HepG2 (cell line): Measurements from ENCODE around the gene EIF3J. TPM values are rescaled to one million over a fixed set of nuclear protein-coding genes. Genes with fewer than 3 reads are reported as not detected.
A peak's percentile ranks its signal among the peaks of the same experiment; 100 is the strongest.

Experiments
- ATAC-seq: fragments of 200-7000 bp; cut with Tn5 transposase; 3 replicates; pipeline ENCODE4 v1.9.1; 2020; ENCODE audit warnings: mild to moderate bottlenecking, moderate library complexity
- BruUV-seq: library from RNA; stranded (reverse); fragments of 400-500 nt; replicated peaks from 2 replicates; lab custom pipeline; 2021; lab: Mats Ljungman, UMichigan
- CTCF ChIA-PET: fragments of 300-600 bp; formaldehyde crosslinking; extraction: SDS; loops from one replicate; lab custom pipeline; 2021; ENCODE audit warnings: low total read pairs, inconsistent platforms, low intra/inter-chr PET ratio; lab: Yijun Ruan, JAX
- POLR2A ChIA-PET: fragments of 350-600 bp; sonication (Branson Sonifier 250); formaldehyde crosslinking; loops from one replicate; lab custom pipeline; 2020; ENCODE audit warnings: antibody characterized with exemption, inconsistent platforms; lab: Yijun Ruan, JAX
- DNase-seq: peaks from one replicate; pipeline ENCODE4 v3.0.0-alpha.2; 2015; ENCODE audit warnings: low spot score
- FAIRE-seq: peaks from 3 replicates; lab custom pipeline; 2011; peaks lifted over from hg19 to GRCh38; lab: Jason Lieb, UNC
- H2AFZ ChIP-seq: one replicate; pipeline ENCODE4 v1.6.1; 2011; ENCODE audit warnings: low read length, inconsistent platforms
- H3K27ac ChIP-seq: fragments of 300-600 bp; 3 replicates; pipeline ENCODE4 v1.8.0; 2011; ENCODE audit warnings: mixed run types, mild to moderate bottlenecking, mixed read lengths, low read length, inconsistent platforms; ENCODE audit not compliant: insufficient read depth; ENCODE audit errors: extremely low read length
- H3K27me3 ChIP-seq, 2 experiments: fragments of 200-600 bp in 1 of 2; 2 replicates in 1 of 2; 3 replicates in 1 of 2; pipeline versions ENCODE4 v1.6.0 to v1.8.0; 2011; ENCODE audit warnings: low read length in 2 of 2, mild to moderate bottlenecking in 2 of 2, moderate library complexity in 2 of 2, inconsistent platforms in 1 of 2; ENCODE audit not compliant: insufficient read depth in 2 of 2, control insufficient read depth in 1 of 2
- H3K36me3 ChIP-seq, 2 experiments: fragments of 200-600 bp in 1 of 2; replicated peaks in 1 of 2; 2 replicates in 1 of 2; 3 replicates in 1 of 2; pipeline versions ENCODE4 v1.5.1 to v1.8.0; 2011; ENCODE audit warnings: low read length in 2 of 2, inconsistent platforms in 1 of 2; ENCODE audit not compliant: insufficient read depth in 2 of 2, control insufficient read depth in 1 of 2
- H3K4me1 ChIP-seq: 2 replicates; pipeline ENCODE4 v1.5.1; 2012; ENCODE audit warnings: low read length, inconsistent platforms; ENCODE audit not compliant: insufficient read depth
- H3K4me2 ChIP-seq: 2 replicates; pipeline ENCODE4 v1.6.0; 2011; ENCODE audit warnings: low read depth, low read length, inconsistent platforms
- H3K4me3 ChIP-seq, 3 experiments: fragments of 200-600 bp in 1 of 3; sonication (generic), shearing (Covaris generic) in 1 of 3; replicated peaks in 1 of 3; 2 replicates each; pipeline ENCODE4 v1.5.1; 2011 to 2016; ENCODE audit warnings: low read length in 3 of 3, inconsistent platforms in 2 of 3, low read depth in 2 of 3, mild to moderate bottlenecking in 2 of 3, control low read depth in 1 of 3, mixed read lengths in 1 of 3; ENCODE audit not compliant: insufficient read depth in 1 of 3
- H3K79me2 ChIP-seq: one replicate; pipeline ENCODE4 v1.6.1; 2011; ENCODE audit warnings: low read length, inconsistent platforms; ENCODE audit not compliant: insufficient read depth
- H3K9ac ChIP-seq: 2 replicates; pipeline ENCODE4 v1.6.0; 2011; ENCODE audit warnings: mild to moderate bottlenecking, low read depth, low read length, inconsistent platforms; ENCODE audit not compliant: insufficient read depth
- H3K9me3 ChIP-seq: 2 replicates; pipeline ENCODE4 v1.5.1; 2012; ENCODE audit warnings: mild to moderate bottlenecking, low read length
- H4K20me1 ChIP-seq: 2 replicates; pipeline ENCODE4 v1.6.0; 2011; ENCODE audit warnings: inconsistent platforms, mild to moderate bottlenecking, low read length, moderate library complexity; ENCODE audit not compliant: insufficient read depth
- AGO2 ChIP-seq: fragments of 200-400 bp; formaldehyde crosslinking; optimal IDR thresholded peaks from 2 replicates; pipeline ENCODE3; 2017; ENCODE audit warnings: mild to moderate bottlenecking, low read depth, low read length, moderate library complexity
- DNMT1 ChIP-seq: sonication (generic); formaldehyde crosslinking; IDR thresholded peaks from 2 replicates; pipeline ENCODE4 v1.5.1; 2020; ENCODE audit warnings: mild to moderate bottlenecking, missing genetic modification reagents
- ISX ChIP-seq: sonication (generic); formaldehyde crosslinking; conservative IDR thresholded peaks from 2 replicates; pipeline ENCODE4 v1.5.0; 2020; ENCODE audit warnings: missing genetic modification reagents
- MIXL1 ChIP-seq: IDR thresholded peaks from 2 replicates; pipeline ENCODE4 v1.6.1; 2016
- RBM22 ChIP-seq: fragments of 200-400 bp; formaldehyde crosslinking; optimal IDR thresholded peaks from 2 replicates; pipeline ENCODE3; 2017; ENCODE audit warnings: mild to moderate bottlenecking, low read length, moderate library complexity
- SMAD1 ChIP-seq: sonication (generic); formaldehyde crosslinking; IDR thresholded peaks from 2 replicates; pipeline ENCODE4 v1.4.0; 2020; ENCODE audit warnings: missing genetic modification reagents, low read depth, mild to moderate bottlenecking, borderline replicate concordance
- SP1 ChIP-seq, 2 experiments: fragments of 450-650 bp in 1 of 2; sonication (generic) in 1 of 2; formaldehyde crosslinking in 1 of 2; IDR thresholded peaks; 2 replicates each; pipeline versions ENCODE4 v1.4.0 to v1.6.1; 2016 to 2020; ENCODE audit warnings: missing genetic modification reagents in 1 of 2
- SP4 ChIP-seq: sonication (generic); formaldehyde crosslinking; IDR thresholded peaks from 2 replicates; pipeline ENCODE4 v1.8.1; 2023; ENCODE audit warnings: mild to moderate bottlenecking, missing genetic modification reagents
- TCF12 ChIP-seq, 2 experiments: fragments of 450-650 bp in 1 of 2; sonication (generic) in 1 of 2; formaldehyde crosslinking in 1 of 2; IDR thresholded peaks; 2 replicates each; pipeline versions ENCODE4 v1.6.1 to v1.8.0; 2017 to 2022; ENCODE audit warnings: antibody characterized with exemption in 1 of 2, mild to moderate bottlenecking in 1 of 2, missing genetic modification reagents in 1 of 2, moderate library complexity in 1 of 2
- ZBTB37 ChIP-seq: sonication (generic); formaldehyde crosslinking; IDR thresholded peaks from 2 replicates; pipeline ENCODE4 v1.4.0; 2020; ENCODE audit warnings: mild to moderate bottlenecking, missing genetic modification reagents
- ZBTB7B ChIP-seq: sonication (generic); formaldehyde crosslinking; IDR thresholded peaks from 2 replicates; pipeline ENCODE4 v1.4.0; 2020; ENCODE audit warnings: missing genetic modification reagents
- ZNF224 ChIP-seq: sonication (generic); formaldehyde crosslinking; IDR thresholded peaks from 2 replicates; pipeline ENCODE4 v1.5.0; 2020; ENCODE audit warnings: mild to moderate bottlenecking, missing genetic modification reagents
- ZNF747 ChIP-seq: sonication (generic); formaldehyde crosslinking; IDR thresholded peaks from 2 replicates; pipeline ENCODE4 v1.8.1; 2023; ENCODE audit warnings: missing genetic modification reagents, mild to moderate bottlenecking, borderline replicate concordance
- WGBS: methylation state at CpG from one replicate; pipeline ENCODE4 v1.1.6; 2017; ENCODE audit warnings: low lambda C conversion rate; 5-methylcytosine and 5-hydroxymethylcytosine counted together
- in situ Hi-C: cut with HindIII; loops from 2 replicates; pipeline ENCODE4 v1.10.0; 2017; ENCODE audit warnings: low pct_unique_long_range_greater_than_20kb; ENCODE audit not compliant: extremely low pct_ligation_motif_present
- intact Hi-C: fragments of 100-400 bp; cut with micrococcal nuclease; formaldehyde crosslinking; loops from one replicate; pipeline ENCODE4 v1.10.0; 2022; ENCODE audit not compliant: unreplicated experiment
- polyA plus RNA-seq, 8 experiments: library from polyadenylated mRNA; depleted of rRNA in 3 of 8; stranded (reverse) in 7 of 8; unstranded in 1 of 8; fragments of >200 nt; fragmentation: Illumina TruSeq in 4 of 8; extraction: Trizol in 4 of 8; gene quantifications; 2 replicates each; pipeline versions ENCODE4 v1.2.1 to v1.2.3, GENCODE V29; 2011 to 2016; ENCODE audit warnings: low read depth in 4 of 8, missing spikeins in 1 of 8, mixed read lengths in 1 of 8; ENCODE audit not compliant: insufficient read depth in 1 of 8
- total RNA-seq, 5 experiments: library from RNA; depleted of rRNA; stranded (reverse); fragments of >200 nt; fragmentation: Illumina TruSeq; extraction: Trizol; gene quantifications; 2 replicates each; pipeline ENCODE4 v1.2.3, GENCODE V29; 2016; ENCODE audit warnings: low read depth in 1 of 5
- TF ChIP-seq, protein P1 (sequence below): sonication (generic); formaldehyde crosslinking; IDR thresholded peaks from 2 replicates; pipeline ENCODE4 v1.4.0; 2020; ENCODE audit warnings: mild to moderate bottlenecking, missing genetic modification reagents

The EIF3J gene
- total and polyA plus RNA-seq, 2 of the 13 experiments (the other 11 are each of a cell fraction or from before 2014, with no cell fraction given), result 51.7 to 69.2 TPM

DNA sequence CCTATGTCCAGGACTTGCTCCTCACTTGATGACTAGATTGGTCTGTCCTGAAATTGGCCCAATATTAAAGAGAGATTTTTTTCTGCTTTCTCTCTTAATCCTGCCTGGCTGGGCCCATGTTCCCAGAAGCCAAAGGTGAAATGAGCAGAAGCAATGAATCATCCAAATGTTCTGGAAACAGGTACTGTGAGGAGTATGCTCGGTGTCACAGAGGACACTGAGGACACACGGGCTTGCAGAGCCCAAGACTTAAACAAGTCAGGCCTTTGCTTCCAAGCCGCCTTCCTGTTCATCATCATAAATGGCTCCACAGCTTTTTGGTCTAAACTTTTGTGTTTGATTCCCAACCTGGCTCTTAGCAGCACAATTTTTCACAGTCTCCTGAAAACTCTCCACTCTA, 31.4 kb downstream of the EIF3J start:
- DNase-seq (no peak), ATAC-seq (no peak), FAIRE-seq (no peak)
- Histone ChIP-seq H3K27ac (no peak overlapping the region), H4K20me1 (no peaks in the 10 kb centered on the region), H3K9me3 (peaks cover 8% of the 10 kb centered on the region), H3K36me3 (peaks cover 22 to 51% of the 10 kb centered on the region in 2 experiments), H3K79me2 (no peaks in the 10 kb centered on the region), H3K9ac (no peak overlapping the region), H3K4me2 (no peak overlapping the region), H2AFZ (no peak overlapping the region), H3K27me3 (no peaks in the 10 kb centered on the region), H3K4me3 (no peak overlapping the region), H3K4me1 (no peaks in the 10 kb centered on the region)
- 93% methylated on average over 3 of the region's 3 CpGs for WGBS
- in situ Hi-C loops (no loop called here), intact Hi-C loops (no loop called here)
- TSS peak; percentile 9 for BruUV-seq
- CTCF ChIA-PET, result no interaction called here
- TF ChIP-seq RBM22 (peak; percentile 50), ZBTB37 (CRISPR knock-in tag) (no peak)
- POLR2A ChIA-PET, result no interaction called here

DNA sequence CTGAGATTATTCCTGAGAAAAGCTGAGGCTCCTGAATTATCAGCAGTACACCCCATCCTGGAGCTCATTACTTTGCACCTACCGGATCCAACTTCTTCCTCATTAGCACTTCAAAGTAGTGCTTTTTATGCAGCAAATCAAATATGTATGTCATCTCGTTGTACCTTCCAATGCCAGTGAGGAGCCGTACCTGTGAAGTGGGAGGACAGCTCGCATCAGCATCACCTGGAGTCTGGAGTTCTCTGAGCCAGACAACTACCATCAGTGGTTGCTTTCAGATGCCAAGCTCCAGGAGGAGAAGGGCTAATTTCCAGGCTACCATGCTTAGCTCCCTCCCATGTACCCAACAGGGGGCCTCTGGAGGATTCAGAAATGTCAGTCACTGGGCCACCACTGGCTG, 32.4 kb downstream of the EIF3J start:
- no peaks in the 10 kb centered on the region for H3K4me1 ChIP-seq
- no peak; the same call in 2 of the 3 replicates for ATAC-seq
- 94% methylated on average over 4 of the region's 4 CpGs for WGBS
- POLR2A ChIA-PET, result no interaction called here
- no peak overlapping the region for H3K27ac ChIP-seq
- no peak overlapping the region for H3K4me3 ChIP-seq
- no peaks in the 10 kb centered on the region for H3K79me2 ChIP-seq
- H3K9ac ChIP-seq, result no peak overlapping the region
- no TSS peak for BruUV-seq
- in situ Hi-C loops (no loop called here), intact Hi-C loops (no loop called here)
- peaks cover 8% of the 10 kb centered on the region for H3K9me3 ChIP-seq
- no peaks in the 10 kb centered on the region for H4K20me1 ChIP-seq
- no peak for TF ChIP-seq SP1 (IDR thresholded peaks at IDR 0.05)
- no peak for TF ChIP-seq SP1 (CRISPR knock-in tag; IDR thresholded peaks at IDR 0.05)
- TF ChIP-seq, protein P1, sequence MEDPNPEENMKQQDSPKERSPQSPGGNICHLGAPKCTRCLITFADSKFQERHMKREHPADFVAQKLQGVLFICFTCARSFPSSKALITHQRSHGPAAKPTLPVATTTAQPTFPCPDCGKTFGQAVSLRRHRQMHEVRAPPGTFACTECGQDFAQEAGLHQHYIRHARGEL, result no peak
- no peak for TF ChIP-seq TCF12 (IDR thresholded peaks at IDR 0.05)
- no peak for TF ChIP-seq TCF12 (CRISPR knock-in tag; IDR thresholded peaks at IDR 0.05)
- TF ChIP-seq SP4 (CRISPR knock-in tag), result no peak
- no peak for TF ChIP-seq AGO2
- no peak for TF ChIP-seq MIXL1
- no peak for TF ChIP-seq SMAD1
- no peak for TF ChIP-seq ZNF224 (CRISPR knock-in tag)
- no peak for TF ChIP-seq DNMT1 (CRISPR knock-in tag)
- TF ChIP-seq ISX (CRISPR knock-in tag), result no peak
- TF ChIP-seq ZNF747 (CRISPR knock-in tag), result no peak
- TF ChIP-seq ZBTB7B (CRISPR knock-in tag), result no peak
- H2AFZ ChIP-seq, result no peak overlapping the region
- H3K27me3 ChIP-seq, result no peaks in the 10 kb centered on the region
- no peak for FAIRE-seq
- peaks cover 20 to 46% of the 10 kb centered on the region in 2 experiments for H3K36me3 ChIP-seq
- DNase-seq, result no peak
- CTCF ChIA-PET, result no interaction called here
- H3K4me2 ChIP-seq, result no peak overlapping the region
